ENCODE results near the gene OR1L8.
"Not testable (repeated sequence)": the region's sequence is repeated elsewhere in the genome, so short reads cannot be mapped to it uniquely, and the experiment has no call there.

The OR1L8 gene

DNA sequence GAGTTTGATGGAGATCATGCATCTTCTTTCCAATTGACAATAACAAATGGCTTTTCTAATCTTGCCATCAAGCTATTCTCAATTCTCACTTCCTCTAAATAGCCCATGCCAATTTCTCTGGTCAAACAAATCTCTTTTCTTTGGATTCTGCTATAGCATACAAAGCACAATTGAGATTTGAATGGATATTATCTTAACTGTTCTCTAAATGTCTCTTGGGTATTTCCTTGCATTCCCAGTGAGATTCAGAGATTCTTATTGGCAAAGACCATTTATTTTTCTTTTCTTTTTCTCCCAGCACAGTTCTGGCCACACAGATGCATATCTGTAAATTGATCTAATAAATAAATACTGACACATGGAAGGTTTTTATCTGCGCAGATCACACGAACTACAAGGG, 30.4 kb downstream of the OR1L8 start, which contains the start of gene OR1N2:
Gene OR1N2 (plus strand): TSS at position 301 of the 400 bp plus-strand sequence. CDS start 100 bp downstream, outside the sequence.
- CTCF ChIA-PET, result no interaction called here
- DNase-seq (ENCODE audit: extremely low spot score), result no peak
- TF ChIP-seq LEF1 (IDR thresholded peaks at IDR 0.05; ENCODE audit: borderline replicate concordance) (no peak), FOXA1 (IDR thresholded peaks at IDR 0.05) (no peak), TARDBP (IDR thresholded peaks at IDR 0.05) (no peak), ELF4 (IDR thresholded peaks at IDR 0.05) (no peak), FOXK2 (IDR thresholded peaks at IDR 0.05) (no peak), BHLHE40 (IDR thresholded peaks at IDR 0.05; ENCODE audit: borderline replicate concordance) (no peak), CTBP1 (IDR thresholded peaks at IDR 0.05; ENCODE audit: borderline replicate concordance) (no peak)
- POLR2A ChIA-PET, result no interaction called here

DNA sequence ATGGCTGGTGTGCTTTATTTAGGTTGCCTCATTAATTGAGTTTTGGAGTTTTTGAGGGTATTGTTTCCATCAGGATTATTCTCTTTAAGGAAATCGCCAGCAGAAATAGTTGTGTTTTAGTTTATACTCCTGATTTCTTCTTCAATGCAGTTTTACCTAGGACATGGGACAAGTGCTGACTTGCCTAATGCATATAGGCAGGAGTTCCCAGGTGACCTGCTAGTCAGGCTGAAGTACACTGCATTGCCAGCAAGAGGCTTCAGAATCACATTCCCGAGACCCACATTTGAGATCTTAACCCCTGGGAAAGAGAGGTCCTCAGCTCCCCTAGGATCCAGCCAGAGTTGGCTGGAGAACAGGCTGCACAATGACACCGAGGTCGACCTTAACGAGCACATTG, 31.8 kb downstream of the OR1L8 start:
- no peak for DNase-seq (ENCODE audit: extremely low spot score)
- ChIA-PET POLR2A (no interaction called here), CTCF (no interaction called here)
- no peak for TF ChIP-seq HDGF (IDR thresholded peaks at IDR 0.05; ENCODE audit: borderline replicate concordance)
- no peak for TF ChIP-seq SP1 (IDR thresholded peaks at IDR 0.05)

DNA sequence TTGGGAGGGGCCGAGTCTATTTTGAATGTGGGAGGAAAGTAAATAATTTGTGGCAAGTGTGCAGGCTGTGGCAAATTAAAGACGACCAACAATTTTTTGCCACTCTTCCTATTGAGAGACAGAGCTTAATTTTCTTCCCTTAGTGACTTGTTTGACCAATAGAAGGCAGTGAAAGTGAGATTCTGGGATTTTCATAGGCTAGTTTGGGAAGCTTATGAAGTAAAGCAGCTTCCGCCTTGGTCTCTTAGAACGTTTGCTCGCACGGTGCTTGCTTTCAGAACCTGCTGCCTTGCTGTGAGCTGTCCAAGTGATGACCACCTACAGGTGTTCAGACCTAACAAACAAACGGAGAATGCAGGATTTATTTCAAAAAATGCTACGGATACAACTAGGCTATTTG, 37.0 kb downstream of the OR1L8 start:
- no peak for DNase-seq (ENCODE audit: extremely low spot score)
- TF ChIP-seq CTBP1 (IDR thresholded peaks at IDR 0.05; ENCODE audit: borderline replicate concordance) (no peak), L3MBTL2 (conservative IDR thresholded peaks at IDR 0.05) (no peak), FOXM1 (IDR thresholded peaks at IDR 0.05; ENCODE audit: borderline replicate concordance) (no peak), FOXK2 (IDR thresholded peaks at IDR 0.05) (no peak), ARNT (IDR thresholded peaks at IDR 0.05) (no peak), BHLHE40 (IDR thresholded peaks at IDR 0.05; ENCODE audit: borderline replicate concordance) (no peak), LEF1 (IDR thresholded peaks at IDR 0.05; ENCODE audit: borderline replicate concordance) (no peak), ELF4 (IDR thresholded peaks at IDR 0.05) (no peak), ZNF384 (IDR thresholded peaks at IDR 0.05) (no peak), HDGF (IDR thresholded peaks at IDR 0.05; ENCODE audit: borderline replicate concordance) (no peak), SUZ12 (IDR thresholded peaks at IDR 0.05) (no peak), NFRKB (IDR thresholded peaks at IDR 0.05) (no peak), SP1 (IDR thresholded peaks at IDR 0.05) (no peak), TARDBP (IDR thresholded peaks at IDR 0.05) (no peak), FOXA1 (IDR thresholded peaks at IDR 0.05) (no peak)
- TF ChIP-seq, protein P1, sequence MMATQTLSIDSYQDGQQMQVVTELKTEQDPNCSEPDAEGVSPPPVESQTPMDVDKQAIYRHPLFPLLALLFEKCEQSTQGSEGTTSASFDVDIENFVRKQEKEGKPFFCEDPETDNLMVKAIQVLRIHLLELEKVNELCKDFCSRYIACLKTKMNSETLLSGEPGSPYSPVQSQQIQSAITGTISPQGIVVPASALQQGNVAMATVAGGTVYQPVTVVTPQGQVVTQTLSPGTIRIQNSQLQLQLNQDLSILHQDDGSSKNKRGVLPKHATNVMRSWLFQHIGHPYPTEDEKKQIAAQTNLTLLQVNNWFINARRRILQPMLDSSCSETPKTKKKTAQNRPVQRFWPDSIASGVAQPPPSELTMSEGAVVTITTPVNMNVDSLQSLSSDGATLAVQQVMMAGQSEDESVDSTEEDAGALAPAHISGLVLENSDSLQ (IDR thresholded peaks at IDR 0.05), result no peak
- ChIA-PET POLR2A (no interaction called here), CTCF (no interaction called here)

DNA sequence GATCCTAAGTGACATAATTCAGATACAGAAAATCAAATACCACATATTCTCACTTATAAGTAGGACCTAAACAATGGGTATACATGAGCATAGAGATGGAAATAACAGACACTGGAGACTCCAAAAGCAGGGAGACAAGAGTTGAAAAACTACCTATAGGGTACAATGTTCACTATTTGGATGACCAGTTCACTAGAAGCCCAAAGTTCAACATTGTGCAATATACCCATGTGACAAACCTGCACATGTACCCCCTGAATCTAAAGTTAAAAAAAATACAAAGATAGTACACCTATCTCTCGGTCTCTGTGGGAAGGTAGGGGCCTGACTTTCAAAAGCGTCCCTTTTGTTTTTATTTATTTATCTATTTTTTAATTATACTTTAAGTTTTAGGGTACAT, 44.4 kb downstream of the OR1L8 start:
- no peak for DNase-seq (ENCODE audit: extremely low spot score)
- TF ChIP-seq FOXA1 (IDR thresholded peaks at IDR 0.05) (no peak), ARNT (IDR thresholded peaks at IDR 0.05) (no peak), HDGF (IDR thresholded peaks at IDR 0.05; ENCODE audit: borderline replicate concordance) (no peak), ELF4 (IDR thresholded peaks at IDR 0.05) (no peak), L3MBTL2 (conservative IDR thresholded peaks at IDR 0.05) (no peak), SUZ12 (IDR thresholded peaks at IDR 0.05) (no peak), ZNF384 (IDR thresholded peaks at IDR 0.05) (no peak), SP1 (IDR thresholded peaks at IDR 0.05) (no peak), FOXK2 (IDR thresholded peaks at IDR 0.05) (no peak), LEF1 (IDR thresholded peaks at IDR 0.05; ENCODE audit: borderline replicate concordance) (no peak), NFRKB (IDR thresholded peaks at IDR 0.05) (no peak), FOXM1 (IDR thresholded peaks at IDR 0.05; ENCODE audit: borderline replicate concordance) (no peak), CTBP1 (IDR thresholded peaks at IDR 0.05; ENCODE audit: borderline replicate concordance) (no peak), TARDBP (IDR thresholded peaks at IDR 0.05) (no peak), BHLHE40 (IDR thresholded peaks at IDR 0.05; ENCODE audit: borderline replicate concordance) (no peak)
- TF ChIP-seq, protein P1 (IDR thresholded peaks at IDR 0.05), result no peak
- POLR2A ChIA-PET, result no interaction called here
- CTCF ChIA-PET, result no interaction called here

DNA sequence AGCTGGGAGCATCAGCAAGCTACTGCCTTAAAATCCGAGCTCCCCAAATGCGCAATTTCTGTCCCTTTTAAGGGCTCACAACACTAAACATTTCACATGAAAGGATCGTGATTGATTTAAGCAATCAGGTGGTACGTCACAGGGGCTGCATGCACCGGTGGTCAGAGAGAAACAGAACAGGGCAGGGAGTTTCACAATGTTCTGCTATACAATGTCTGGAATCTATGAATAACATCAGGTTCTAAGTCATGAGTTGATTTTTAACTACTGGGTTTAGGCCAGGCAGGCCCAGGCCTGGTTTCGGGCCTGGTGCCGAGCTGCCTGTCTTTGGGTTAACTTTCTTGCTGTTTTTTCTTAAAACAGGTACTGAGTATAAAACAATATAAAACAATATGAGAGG, 46.1 kb downstream of the OR1L8 start:
- POLR2A ChIA-PET; CTCF ChIA-PET; DNase-seq (ENCODE audit: extremely low spot score): not testable (repeated sequence)

DNA sequence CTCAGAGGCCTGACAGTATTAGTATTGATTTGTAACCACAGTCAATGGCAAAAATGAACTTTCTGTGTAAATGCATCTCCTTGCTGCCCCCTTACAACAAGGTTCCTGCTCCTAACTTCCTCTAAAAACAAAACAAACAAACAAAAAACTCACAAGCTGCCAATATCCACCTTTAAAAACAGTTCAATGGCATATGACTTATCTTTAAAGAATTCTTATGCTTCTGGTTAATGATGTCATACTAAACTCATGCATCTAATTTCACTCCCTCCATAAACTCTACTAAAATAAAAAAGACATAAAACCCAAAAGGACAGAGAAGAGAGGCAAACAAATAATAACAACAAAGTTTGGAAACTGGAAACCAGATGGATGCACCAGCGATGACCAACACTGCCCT, 47.0 kb downstream of the OR1L8 start:
- ChIA-PET CTCF (no interaction called here), POLR2A (no interaction called here)
- DNase-seq (ENCODE audit: extremely low spot score), result no peak
- no peak for TF ChIP-seq L3MBTL2 (conservative IDR thresholded peaks at IDR 0.05)
- no peak for TF ChIP-seq NFRKB (IDR thresholded peaks at IDR 0.05)
- TF ChIP-seq FOXK2 (IDR thresholded peaks at IDR 0.05), result no peak
- no peak for TF ChIP-seq BHLHE40 (IDR thresholded peaks at IDR 0.05; ENCODE audit: borderline replicate concordance)
- TF ChIP-seq FOXA1 (IDR thresholded peaks at IDR 0.05), result no peak
- TF ChIP-seq HDGF (IDR thresholded peaks at IDR 0.05; ENCODE audit: borderline replicate concordance), result no peak
- TF ChIP-seq LEF1 (IDR thresholded peaks at IDR 0.05; ENCODE audit: borderline replicate concordance), result no peak
- no peak for TF ChIP-seq ELF4 (IDR thresholded peaks at IDR 0.05)
- TF ChIP-seq ARNT (IDR thresholded peaks at IDR 0.05), result no peak
- TF ChIP-seq FOXM1 (IDR thresholded peaks at IDR 0.05; ENCODE audit: borderline replicate concordance), result no peak
- TF ChIP-seq SP1 (IDR thresholded peaks at IDR 0.05), result no peak
- no peak for TF ChIP-seq CTBP1 (IDR thresholded peaks at IDR 0.05; ENCODE audit: borderline replicate concordance)
- no peak for TF ChIP-seq SUZ12 (IDR thresholded peaks at IDR 0.05)
- no peak for TF ChIP-seq TARDBP (IDR thresholded peaks at IDR 0.05)
- TF ChIP-seq, protein P1 (IDR thresholded peaks at IDR 0.05), result no peak

DNA sequence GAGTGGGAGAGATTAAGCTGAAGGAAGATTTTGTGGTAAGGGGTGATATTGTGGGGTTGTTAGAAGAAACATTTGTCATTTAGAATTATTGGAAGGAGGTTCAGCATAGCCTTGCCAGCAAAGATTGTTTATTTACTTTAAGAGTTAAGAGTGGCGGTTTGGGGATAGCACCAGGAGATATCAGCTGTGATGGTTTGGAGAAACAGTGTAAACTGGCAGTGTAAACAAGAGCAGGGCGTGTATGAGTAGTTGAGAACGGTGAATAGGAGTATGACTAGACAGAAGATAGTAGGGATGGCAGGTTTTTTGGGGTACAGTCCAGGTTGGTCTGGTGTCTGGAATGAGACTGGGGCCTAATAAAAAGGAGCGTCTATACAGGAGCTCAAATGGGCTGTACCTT, 52.0 kb downstream of the OR1L8 start:
- DNase-seq (ENCODE audit: extremely low spot score); POLR2A ChIA-PET; CTCF ChIA-PET: not testable (repeated sequence)

Measured in HEK293T (cell line).